Fibroblast of skin of scalp (primary cell): ENCODE data around the gene ZC3H13.

Source experiments
- DNase-seq: peaks from one replicate; pipeline ENCODE4 v3.0.0-alpha.2; 2013

Gene ZC3H13

GRCh38 chr13:46063292-46063691, 10.7 kb upstream of the ZC3H13 start:
- no peak for DNase-seq

- peak; percentile 74 for DNase-seq
These were observed 9.6 kb upstream of the ZC3H13 start for GRCh38 chr13:46062185-46062584.

GRCh38 chr13:46059405-46059804, 6.9 kb upstream of the ZC3H13 start:
- DNase-seq, result no peak

- no peak for DNase-seq
These were observed 5.7 kb upstream of the ZC3H13 start for GRCh38 chr13:46058268-46058667.

- DNase-seq, result peak; percentile 45
These were observed 4.9 kb upstream of the ZC3H13 start for GRCh38 chr13:46057256-46058015.

GRCh38 chr13:46053162-46054012, 841 bp upstream of the ZC3H13 start:
- no peak for DNase-seq

GRCh38 chr13:46051968-46052318, 603 bp downstream of the ZC3H13 start:
- DNase-seq, result peak; percentile 8

GRCh38 chr13:46050771-46051170, 1.8 kb downstream of the ZC3H13 start:
- no peak for DNase-seq

GRCh38 chr13:46045424-46045823, 7.1 kb downstream of the ZC3H13 start:
- no peak for DNase-seq

- no peak for DNase-seq
These were observed 8.9 kb downstream of the ZC3H13 start for GRCh38 chr13:46043647-46044046.

- peak; percentile 92 for DNase-seq
These were observed 11.1 kb downstream of the ZC3H13 start for GRCh38 chr13:46041419-46041839.

GRCh38 chr13:46040763-46041162, 11.8 kb downstream of the ZC3H13 start:
- no peak for DNase-seq

- peak; percentile 66 for DNase-seq
These were observed 12.9 kb downstream of the ZC3H13 start for GRCh38 chr13:46039411-46040182.

- no peak for DNase-seq
These were observed 14.2 kb downstream of the ZC3H13 start for GRCh38 chr13:46038296-46038695.

- no peak for DNase-seq
These were observed 17.5 kb downstream of the ZC3H13 start for GRCh38 chr13:46035066-46035465.

GRCh38 chr13:46032341-46032740, 20.2 kb downstream of the ZC3H13 start:
- DNase-seq, result no peak

- DNase-seq, result no peak
These were observed 20.8 kb downstream of the ZC3H13 start for GRCh38 chr13:46031581-46032263.

- no peak for DNase-seq
These were observed 27.4 kb downstream of the ZC3H13 start for GRCh38 chr13:46025157-46025556.

- peak; percentile 63 for DNase-seq
These were observed 30.1 kb downstream of the ZC3H13 start for GRCh38 chr13:46022481-46022880.

- no peak for DNase-seq
These were observed 36.3 kb downstream of the ZC3H13 start for GRCh38 chr13:46016216-46016615.

GRCh38 chr13:46015366-46015765, 37.2 kb downstream of the ZC3H13 start:
- DNase-seq, result peak; percentile 45

GRCh38 chr13:46012404-46012803, 40.1 kb downstream of the ZC3H13 start:
- DNase-seq, result no peak
